Osteoblast (primary cell): ENCODE results near the gene GRWD1. TPM values are rescaled to one million over a fixed set of nuclear protein-coding genes. Genes with fewer than 3 reads are reported as not detected.

ENCODE experiments used
- DNase-seq: peaks from one replicate; pipeline ENCODE4 v3.0.0; 2011; ENCODE audit warnings: low spot score, mixed read lengths; ENCODE audit not compliant: insufficient read length; ENCODE audit errors: missing footprints
- H2AFZ ChIP-seq: 2 replicates; pipeline ENCODE4 v1.6.0; 2011; ENCODE audit warnings: mild to moderate bottlenecking, low read length
- H3K27ac ChIP-seq: 2 replicates; pipeline ENCODE4 v1.5.1; 2011; ENCODE audit warnings: mild to moderate bottlenecking, low read depth, low read length, moderate library complexity
- H3K27me3 ChIP-seq: 2 replicates; pipeline ENCODE4 v1.6.0; 2012; ENCODE audit warnings: mild to moderate bottlenecking, control low read depth, inconsistent platforms, low read length, moderate library complexity; ENCODE audit not compliant: insufficient read depth
- H3K36me3 ChIP-seq: 2 replicates; pipeline ENCODE4 v1.5.1; 2011; ENCODE audit warnings: mild to moderate bottlenecking, low read length, control low read depth, moderate library complexity; ENCODE audit not compliant: insufficient read depth
- H3K4me1 ChIP-seq: 2 replicates; pipeline ENCODE4 v1.5.1; 2011; ENCODE audit warnings: mild to moderate bottlenecking, low read length, control low read depth, moderate library complexity; ENCODE audit not compliant: insufficient read depth
- H3K4me2 ChIP-seq: 2 replicates; pipeline ENCODE4 v1.6.0; 2011; ENCODE audit warnings: mild to moderate bottlenecking, low read length; ENCODE audit not compliant: insufficient read depth
- H3K4me3 ChIP-seq: fragments of 200-600 bp; sonication (generic); 3 replicates; pipeline ENCODE4 v1.5.1; 2012; ENCODE audit warnings: mild to moderate bottlenecking, low read length, inconsistent platforms; ENCODE audit not compliant: insufficient read depth
- H3K79me2 ChIP-seq: 2 replicates; pipeline ENCODE4 v1.6.0; 2012; ENCODE audit warnings: mild to moderate bottlenecking, low read length, control low read depth, inconsistent platforms; ENCODE audit not compliant: insufficient read depth
- H3K9me3 ChIP-seq: 2 replicates; pipeline ENCODE4 v1.5.1; 2011; ENCODE audit warnings: low read depth, low read length, control low read depth
- H4K20me1 ChIP-seq: 2 replicates; pipeline ENCODE4 v1.6.0; 2012; ENCODE audit warnings: mild to moderate bottlenecking, low read length, control low read depth; ENCODE audit not compliant: insufficient read depth
- CTCF ChIP-seq: IDR thresholded peaks from 2 replicates; pipeline ENCODE4 v1.5.1; 2011; ENCODE audit warnings: mild to moderate bottlenecking, low read depth, low read length, moderate library complexity; ENCODE audit errors: extremely low read depth
- total RNA-seq: library from RNA; depleted of rRNA; stranded (reverse); fragments of >200 nt; gene quantifications from 2 replicates; pipeline ENCODE4 v1.2.3, GENCODE V29; 2012

GRWD1 gene
- total RNA-seq, 1 donor: 25.0 TPM

GRCh38 chr19:48461982-48462655 is 16.3 kb downstream of the GRWD1 start:
- peaks cover 6% of the 10 kb centered on the region for H3K36me3 ChIP-seq
- H3K27me3 ChIP-seq: no peaks in the 10 kb centered on the region
- no peak overlapping the region for H3K4me3 ChIP-seq
- H3K27ac ChIP-seq: no peak overlapping the region
- peak; percentile 71 for DNase-seq
- H3K79me2 ChIP-seq: no peaks in the 10 kb centered on the region
- no peak for TF ChIP-seq CTCF
- H4K20me1 ChIP-seq: no peaks in the 10 kb centered on the region
- no peaks in the 10 kb centered on the region for H3K9me3 ChIP-seq
- H3K4me2 ChIP-seq: no peak overlapping the region
- H3K4me1 ChIP-seq: peaks cover 8% of the 10 kb centered on the region
- no peak overlapping the region for H2AFZ ChIP-seq

GRCh38 chr19:48465215-48465614 is 19.4 kb downstream of the GRWD1 start:
- Histone ChIP-seq H4K20me1 (peaks cover 5% of the 10 kb centered on the region), H3K27ac (no peak overlapping the region), H3K27me3 (no peaks in the 10 kb centered on the region), H3K4me3 (no peak overlapping the region), H3K4me1 (peaks cover 20% of the 10 kb centered on the region), H3K79me2 (peaks cover 5% of the 10 kb centered on the region), H2AFZ (no peak overlapping the region), H3K4me2 (no peak overlapping the region), H3K9me3 (no peaks in the 10 kb centered on the region), H3K36me3 (peaks cover 2% of the 10 kb centered on the region)
- no peak for DNase-seq
- TF ChIP-seq CTCF: no peak

GRCh38 chr19:48466561-48467325 is 21.0 kb downstream of the GRWD1 start:
- peaks cover 18% of the 10 kb centered on the region for H3K79me2 ChIP-seq
- H3K9me3 ChIP-seq: no peaks in the 10 kb centered on the region
- H2AFZ ChIP-seq: no peak overlapping the region
- H3K4me3 ChIP-seq: no peak overlapping the region
- peaks cover 14% of the 10 kb centered on the region for H4K20me1 ChIP-seq
- TF ChIP-seq CTCF: no peak
- peak; percentile 99 for DNase-seq
- no peaks in the 10 kb centered on the region for H3K27me3 ChIP-seq
- H3K4me1 ChIP-seq: peaks cover 25% of the 10 kb centered on the region
- H3K36me3 ChIP-seq: peaks cover 17% of the 10 kb centered on the region
- H3K4me2 ChIP-seq: peak overlapping the region; percentile 29
- no peak overlapping the region for H3K27ac ChIP-seq

- H3K4me2 ChIP-seq: peak overlapping the region; percentile 82
- peak; percentile 99 for DNase-seq
- H3K27ac ChIP-seq: peak overlapping the region; percentile 79
- H3K27me3 ChIP-seq: no peaks in the 10 kb centered on the region
- H3K79me2 ChIP-seq: peaks cover 22% of the 10 kb centered on the region
- H3K4me1 ChIP-seq: peaks cover 25% of the 10 kb centered on the region
- H3K4me3 ChIP-seq: peak overlapping the region; percentile 95
- TF ChIP-seq CTCF: no peak
- no peaks in the 10 kb centered on the region for H3K9me3 ChIP-seq
- H2AFZ ChIP-seq: peak overlapping the region; percentile 73
- peaks cover 35% of the 10 kb centered on the region for H3K36me3 ChIP-seq
- H4K20me1 ChIP-seq: peaks cover 29% of the 10 kb centered on the region
Observed at GRCh38 chr19:48468772-48469288, 23.0 kb downstream of the GRWD1 start.
